HG03066 (cell line): ENCODE data around the gene WWOX.

Experiments
- ATAC-seq: cut with Tn5 transposase; IDR thresholded peaks from one replicate; pipeline ENCODE4 v1.9.1; 2021; ENCODE audit warnings: low read depth; ENCODE audit not compliant: unreplicated experiment

Gene WWOX

GRCh38 chr16:79114759-79115158 lies 1015.3 kb downstream of the WWOX start:
- ATAC-seq: no peak

GRCh38 chr16:79121906-79122305 lies 1022.5 kb downstream of the WWOX start:
- no peak for ATAC-seq

- ATAC-seq: no peak
Measured at GRCh38 chr16:79122343-79122742, 1022.9 kb downstream of the WWOX start.

GRCh38 chr16:79124016-79124756 lies 1024.7 kb downstream of the WWOX start:
- no peak for ATAC-seq

GRCh38 chr16:79127766-79128165 lies 1028.3 kb downstream of the WWOX start:
- no peak for ATAC-seq

- no peak for ATAC-seq
Measured at GRCh38 chr16:79128706-79129105, 1029.3 kb downstream of the WWOX start.

GRCh38 chr16:79130616-79131015 lies 1031.2 kb downstream of the WWOX start:
- no peak for ATAC-seq

GRCh38 chr16:79131321-79132075 lies 1032.0 kb downstream of the WWOX start:
- ATAC-seq: no peak

- no peak for ATAC-seq
Measured at GRCh38 chr16:79132701-79133100, 1033.2 kb downstream of the WWOX start.

- no peak for ATAC-seq
Measured at GRCh38 chr16:79134300-79134699, 1034.8 kb downstream of the WWOX start.

GRCh38 chr16:79136955-79137354 lies 1037.5 kb downstream of the WWOX start:
- no peak for ATAC-seq

- no peak for ATAC-seq
Measured at GRCh38 chr16:79137426-79137939, 1038.0 kb downstream of the WWOX start.

- ATAC-seq: no peak
Measured at GRCh38 chr16:79139799-79140198, 1040.3 kb downstream of the WWOX start.

GRCh38 chr16:79143026-79143425 lies 1043.6 kb downstream of the WWOX start:
- ATAC-seq: no peak

GRCh38 chr16:79150151-79150550 lies 1050.7 kb downstream of the WWOX start:
- no peak for ATAC-seq

- ATAC-seq: no peak
Measured at GRCh38 chr16:79150632-79151310, 1051.3 kb downstream of the WWOX start.

- no peak for ATAC-seq
Measured at GRCh38 chr16:79154086-79154485, 1054.6 kb downstream of the WWOX start.

- ATAC-seq: no peak
Measured at GRCh38 chr16:79155471-79155870, 1056.0 kb downstream of the WWOX start.

GRCh38 chr16:79155904-79156303 lies 1056.5 kb downstream of the WWOX start:
- no peak for ATAC-seq

- ATAC-seq: no peak
Measured at GRCh38 chr16:79156761-79157160, 1057.3 kb downstream of the WWOX start.

GRCh38 chr16:79158337-79158736 lies 1058.9 kb downstream of the WWOX start:
- ATAC-seq: no peak
